ENCODE data around the gene VMO1.

Gene VMO1

GRCh38 chr17:4785311-4786105 is 656 bp downstream of the VMO1 start:
- Histone ChIP-seq H3K27me3 (ENCODE audit: insufficient read depth, low read depth) (no peaks in the 10 kb centered on the region), H2AFZ (ENCODE audit: low read depth) (no peak overlapping the region), H3K36me3 (ENCODE audit: insufficient read depth) (no peaks in the 10 kb centered on the region), H3K27ac (no peak overlapping the region), H3K4me1 (ENCODE audit: low read depth, poor library complexity, severe bottlenecking) (no peaks in the 10 kb centered on the region), H3K4me2 (no peak overlapping the region), H3K79me2 (ENCODE audit: insufficient read depth, low read depth) (no peaks in the 10 kb centered on the region), H4K20me1 (ENCODE audit: insufficient read depth) (no peaks in the 10 kb centered on the region), H3K9ac (no peak overlapping the region), H3K4me3 (IDR thresholded peaks at IDR 0.05; ENCODE audit: insufficient read depth, low read depth, low read length) (no peak overlapping the region)
- no peak for TF ChIP-seq CTCF (conservative IDR thresholded peaks at IDR 0.05; ENCODE audit: low read depth, low read length)

- Histone ChIP-seq H2AFZ (ENCODE audit: low read depth) (no peak overlapping the region), H4K20me1 (ENCODE audit: insufficient read depth) (no peaks in the 10 kb centered on the region), H3K27me3 (ENCODE audit: insufficient read depth, low read depth) (no peaks in the 10 kb centered on the region), H3K4me1 (ENCODE audit: low read depth, poor library complexity, severe bottlenecking) (no peaks in the 10 kb centered on the region), H3K79me2 (ENCODE audit: insufficient read depth, low read depth) (no peaks in the 10 kb centered on the region), H3K36me3 (ENCODE audit: insufficient read depth) (no peaks in the 10 kb centered on the region), H3K4me2 (no peak overlapping the region), H3K9ac (no peak overlapping the region), H3K4me3 (IDR thresholded peaks at IDR 0.05; ENCODE audit: insufficient read depth, low read depth, low read length) (no peak overlapping the region), H3K27ac (no peak overlapping the region)
- TF ChIP-seq CTCF (conservative IDR thresholded peaks at IDR 0.05; ENCODE audit: low read depth, low read length) = no peak
These were observed 3.5 kb downstream of the VMO1 start for GRCh38 chr17:4782652-4783051.

GRCh38 chr17:4780325-4780955 is 5.7 kb downstream of the VMO1 start:
- no peak overlapping the region for H3K9ac ChIP-seq
- H2AFZ ChIP-seq (ENCODE audit: low read depth) = no peak overlapping the region
- H3K36me3 ChIP-seq (ENCODE audit: insufficient read depth) = no peaks in the 10 kb centered on the region
- no peaks in the 10 kb centered on the region for H4K20me1 ChIP-seq (ENCODE audit: insufficient read depth)
- H3K4me2 ChIP-seq = no peak overlapping the region
- H3K27me3 ChIP-seq (ENCODE audit: insufficient read depth, low read depth) = no peaks in the 10 kb centered on the region
- no peaks in the 10 kb centered on the region for H3K4me1 ChIP-seq (ENCODE audit: low read depth, poor library complexity, severe bottlenecking)
- H3K27ac ChIP-seq = no peak overlapping the region
- TF ChIP-seq CTCF (conservative IDR thresholded peaks at IDR 0.05; ENCODE audit: low read depth, low read length) = no peak
- H3K79me2 ChIP-seq (ENCODE audit: insufficient read depth, low read depth) = no peaks in the 10 kb centered on the region
- no peak overlapping the region for H3K4me3 ChIP-seq (IDR thresholded peaks at IDR 0.05; ENCODE audit: insufficient read depth, low read depth, low read length)

- no peak overlapping the region for H3K9ac ChIP-seq
- H3K36me3 ChIP-seq (ENCODE audit: insufficient read depth) = no peaks in the 10 kb centered on the region
- no peak overlapping the region for H3K4me3 ChIP-seq (IDR thresholded peaks at IDR 0.05; ENCODE audit: insufficient read depth, low read depth, low read length)
- TF ChIP-seq CTCF (conservative IDR thresholded peaks at IDR 0.05; ENCODE audit: low read depth, low read length) = no peak
- no peak overlapping the region for H2AFZ ChIP-seq (ENCODE audit: low read depth)
- no peaks in the 10 kb centered on the region for H3K27me3 ChIP-seq (ENCODE audit: insufficient read depth, low read depth)
- H3K4me1 ChIP-seq (ENCODE audit: low read depth, poor library complexity, severe bottlenecking) = no peaks in the 10 kb centered on the region
- H3K79me2 ChIP-seq (ENCODE audit: insufficient read depth, low read depth) = no peaks in the 10 kb centered on the region
- no peaks in the 10 kb centered on the region for H4K20me1 ChIP-seq (ENCODE audit: insufficient read depth)
- H3K27ac ChIP-seq = no peak overlapping the region
- no peak overlapping the region for H3K4me2 ChIP-seq
These were observed 8.0 kb downstream of the VMO1 start for GRCh38 chr17:4777969-4778760.
